GM12865 (cell line): ENCODE results near the gene CNTF.

ENCODE experiments used
- DNase-seq: peaks from one replicate; pipeline ENCODE4 v3.0.0; 2010; ENCODE audit warnings: low read depth
- H3K4me3 ChIP-seq: 2 replicates; pipeline ENCODE4 v1.5.1; 2011; ENCODE audit warnings: mild to moderate bottlenecking, low read depth, low read length, control low read depth
- TF ChIP-seq, protein P1 (sequence below): IDR thresholded peaks from 2 replicates; pipeline ENCODE4 v1.5.1; 2011; ENCODE audit warnings: low read length, control low read depth, low read depth, inconsistent platforms; ENCODE audit not compliant: insufficient read depth; ENCODE audit errors: missing control alignments

Gene CNTF

GRCh38 chr11:58591659-58592058, 30.8 kb upstream of the CNTF start:
- TF ChIP-seq, protein P1, sequence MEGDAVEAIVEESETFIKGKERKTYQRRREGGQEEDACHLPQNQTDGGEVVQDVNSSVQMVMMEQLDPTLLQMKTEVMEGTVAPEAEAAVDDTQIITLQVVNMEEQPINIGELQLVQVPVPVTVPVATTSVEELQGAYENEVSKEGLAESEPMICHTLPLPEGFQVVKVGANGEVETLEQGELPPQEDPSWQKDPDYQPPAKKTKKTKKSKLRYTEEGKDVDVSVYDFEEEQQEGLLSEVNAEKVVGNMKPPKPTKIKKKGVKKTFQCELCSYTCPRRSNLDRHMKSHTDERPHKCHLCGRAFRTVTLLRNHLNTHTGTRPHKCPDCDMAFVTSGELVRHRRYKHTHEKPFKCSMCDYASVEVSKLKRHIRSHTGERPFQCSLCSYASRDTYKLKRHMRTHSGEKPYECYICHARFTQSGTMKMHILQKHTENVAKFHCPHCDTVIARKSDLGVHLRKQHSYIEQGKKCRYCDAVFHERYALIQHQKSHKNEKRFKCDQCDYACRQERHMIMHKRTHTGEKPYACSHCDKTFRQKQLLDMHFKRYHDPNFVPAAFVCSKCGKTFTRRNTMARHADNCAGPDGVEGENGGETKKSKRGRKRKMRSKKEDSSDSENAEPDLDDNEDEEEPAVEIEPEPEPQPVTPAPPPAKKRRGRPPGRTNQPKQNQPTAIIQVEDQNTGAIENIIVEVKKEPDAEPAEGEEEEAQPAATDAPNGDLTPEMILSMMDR, result no peak
- DNase-seq, result no peak

GRCh38 chr11:58592760-58593472, 29.5 kb upstream of the CNTF start:
- DNase-seq, result peak; percentile 22
- TF ChIP-seq, protein P1, result no peak

More at GRCh38 chr11:58591659-58592058, 30.8 kb upstream of the CNTF start:
- H3K4me3 ChIP-seq, result no peak overlapping the region

DNA sequence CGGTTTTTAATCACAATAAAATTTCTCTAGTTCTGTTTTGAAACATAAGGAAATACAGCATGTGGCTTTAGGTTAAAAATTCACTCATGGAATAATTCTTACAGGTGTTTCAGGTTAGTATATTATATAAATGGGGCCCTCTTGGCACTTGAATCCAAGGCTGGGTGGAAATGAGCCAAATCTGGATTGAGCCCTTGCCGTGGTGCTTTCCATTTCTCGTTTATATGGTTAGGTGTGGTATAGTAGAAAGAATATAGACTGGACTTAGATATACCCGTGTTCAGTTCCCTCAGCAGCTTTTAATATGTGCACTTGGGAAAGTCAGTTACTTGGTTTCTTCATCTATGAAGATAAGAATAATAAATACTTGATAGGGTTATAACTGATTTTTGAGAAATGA, 27.6 kb upstream of the CNTF start:
- no peak for DNase-seq
- TF ChIP-seq, protein P1, result no peak
- H3K4me3 ChIP-seq, result no peak overlapping the region

More at GRCh38 chr11:58592760-58593472, 29.5 kb upstream of the CNTF start:
- no peak overlapping the region for H3K4me3 ChIP-seq

DNA sequence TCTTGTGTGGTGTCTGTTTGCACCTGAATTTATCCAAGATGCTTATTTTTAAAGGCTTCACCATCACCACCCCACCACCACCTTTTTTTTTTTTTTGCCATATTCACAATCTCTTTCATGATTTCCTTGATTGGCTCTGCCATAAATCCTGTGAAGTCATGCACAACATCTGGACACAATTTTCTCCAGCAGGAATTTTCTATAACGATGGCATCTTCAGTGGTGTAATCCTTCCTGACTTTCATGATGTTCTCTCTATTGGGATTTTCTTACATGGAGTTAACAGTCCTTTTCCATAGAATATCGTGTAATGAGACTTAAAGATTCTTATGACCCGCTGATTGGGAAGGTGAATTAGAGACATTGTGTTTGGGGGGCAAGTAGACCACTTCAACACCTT, 25.8 kb upstream of the CNTF start:
- TF ChIP-seq, protein P1, result no peak
- DNase-seq, result no peak

GRCh38 chr11:58597486-58598144, 24.9 kb upstream of the CNTF start:
- no peak for DNase-seq
- TF ChIP-seq, protein P1, result no peak
- no peak overlapping the region for H3K4me3 ChIP-seq

More for the DNA sequence above, 25.8 kb upstream of the CNTF start:
- H3K4me3 ChIP-seq, result no peak overlapping the region

- TF ChIP-seq, protein P1, result no peak
- no peak overlapping the region for H3K4me3 ChIP-seq
- DNase-seq, result no peak
These were observed 22.0 kb upstream of the CNTF start for GRCh38 chr11:58600510-58600909.
